Peyer's patch (tissue), 4 donors: ENCODE data around the gene ZCCHC17.

Experiments used
- CTCF ChIP-seq, 6 experiments: fragments of 450-650 bp in 4 of 6; fragments of 200-600 bp in 2 of 6; sonication (generic) in 1 of 6; IDR thresholded peaks; one replicate each; pipeline ENCODE4 v1.5.1; 2017 to 2019; ENCODE audit warnings: antibody characterized with exemption in 6 of 6, mild to moderate bottlenecking in 3 of 6, moderate library complexity in 1 of 6
- POLR2A ChIP-seq, 2 donors: fragments of 450-650 bp; IDR thresholded peaks; one replicate each; pipeline ENCODE4 v1.5.1; 2017; ENCODE audit warnings: antibody characterized with exemption in 2 of 2, mild to moderate bottlenecking in 2 of 2, moderate library complexity in 2 of 2

DNA sequence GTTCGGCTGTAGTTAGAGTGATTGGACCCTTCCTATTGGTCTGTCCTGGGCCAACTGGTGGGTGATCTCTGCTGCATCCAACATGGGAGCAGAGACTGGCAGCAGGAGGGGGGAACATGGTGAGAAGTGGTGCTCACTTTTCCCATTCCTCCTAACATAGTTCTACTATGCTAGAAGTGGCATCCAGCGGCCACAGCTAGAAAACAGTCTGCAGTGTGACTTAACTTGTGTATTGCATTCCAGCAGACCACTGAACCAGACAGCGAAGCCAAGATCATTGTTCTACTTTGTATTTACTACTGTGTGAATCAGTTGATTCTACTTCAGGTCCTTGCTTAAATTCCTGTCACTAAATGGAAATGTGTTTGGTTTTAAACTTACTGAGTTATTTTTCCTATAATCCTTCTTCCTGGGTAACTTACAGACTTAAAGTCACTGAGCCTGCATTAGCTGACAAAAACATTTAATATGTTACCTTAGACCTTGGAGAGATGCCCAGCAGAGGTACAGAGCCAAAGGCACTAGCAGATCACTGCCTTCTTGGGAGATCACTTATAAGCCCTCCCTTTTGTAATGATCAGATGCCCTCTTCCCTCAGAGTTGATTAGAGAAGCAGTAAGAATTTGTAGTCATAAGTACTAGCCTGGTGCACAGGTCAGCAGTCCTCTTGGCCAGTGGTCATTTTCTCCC, 67.9 kb downstream of the ZCCHC17 start:
- no peak for TF ChIP-seq CTCF (IDR thresholded peaks at IDR 0.05)
- no peak for TF ChIP-seq POLR2A (IDR thresholded peaks at IDR 0.05)
